A549 (cell line): Measurements from ENCODE around the gene SEMA3C. TPM values are rescaled to one million over a fixed set of nuclear protein-coding genes. Genes with fewer than 3 reads are reported as not detected.

ENCODE experiments used
- ATAC-seq, 2 experiments: fragments of 200-7000 bp in 1 of 2; fragments of >200 bp in 1 of 2; cut with Nextera tagmentation in 1 of 2; cut with Tn5 transposase in 1 of 2; 3 replicates each; pipeline versions ENCODE4 v1.8.0 to v1.9.1; 2018 to 2020; ENCODE audit warnings: mild to moderate bottlenecking in 1 of 2, moderate library complexity in 1 of 2
- CTCF ChIA-PET: fragments of 300-600 bp; sonication (Branson Sonifier 250); formaldehyde crosslinking; extraction: SDS; loops from one replicate; lab custom pipeline; 2021; ENCODE audit warnings: antibody characterized with exemption, inconsistent platforms; lab: Yijun Ruan, JAX
- POLR2A ChIA-PET: fragments of 350-600 bp; formaldehyde crosslinking; extraction: SDS; loops from one replicate; lab custom pipeline; 2021; ENCODE audit warnings: antibody characterized with exemption, inconsistent platforms; lab: Yijun Ruan, JAX
- DNase-seq, 2 experiments: peaks; one replicate each; pipeline versions ENCODE4 v3.0.0 to v3.0.0-alpha.2; 2011 to 2016; ENCODE audit warnings: low read depth in 1 of 2, low spot score in 1 of 2
- FAIRE-seq: peaks from 2 replicates; lab custom pipeline; 2011; peaks lifted over from hg19 to GRCh38; lab: Jason Lieb, UNC
- H3K27ac ChIP-seq, 2 experiments: fragments of >200 bp; sonication (Bioruptor Twin); formaldehyde crosslinking; 3 replicates each; pipeline ENCODE4 v1.5.1; 2016 to 2017
- H3K4me1 ChIP-seq: fragments of >200 bp; sonication (Bioruptor Twin); formaldehyde crosslinking; 3 replicates; pipeline ENCODE4 v1.6.1; 2016
- H3K4me2 ChIP-seq: fragments of >200 bp; sonication (Bioruptor Twin); formaldehyde crosslinking; 3 replicates; pipeline ENCODE4 v1.6.1; 2016
- H3K4me3 ChIP-seq: fragments of >200 bp; sonication (Bioruptor Twin); formaldehyde crosslinking; 3 replicates; pipeline ENCODE4 v1.5.1; 2016
- H3K9me3 ChIP-seq: fragments of >200 bp; sonication (Bioruptor Twin); formaldehyde crosslinking; 3 replicates; pipeline ENCODE4 v1.6.1; 2016
- BHLHE40 ChIP-seq: IDR thresholded peaks from 2 replicates; pipeline ENCODE4 v1.6.1; 2012; ENCODE audit warnings: low read depth, low read length, inconsistent platforms
- CEBPB ChIP-seq, 2 experiments: fragments of >200 bp in 1 of 2; sonication (Bioruptor Twin) in 1 of 2; formaldehyde crosslinking in 1 of 2; IDR thresholded peaks; 2 replicates each; pipeline ENCODE4 v1.6.1; 2012 to 2016
- CTCF ChIP-seq: fragments of >200 bp; sonication (Bioruptor Twin); formaldehyde crosslinking; IDR thresholded peaks from 3 replicates; pipeline ENCODE4 v1.5.1; 2016
- ESRRA ChIP-seq: fragments of 150-350 bp; IDR thresholded peaks from 2 replicates; pipeline ENCODE4 v1.6.1; 2014; ENCODE audit warnings: mild to moderate bottlenecking, low read length, borderline replicate concordance
- FOSL2 ChIP-seq, 2 experiments: fragments of 450-650 bp in 1 of 2; fragments of >200 bp in 1 of 2; sonication (Bioruptor Twin) in 1 of 2; formaldehyde crosslinking; IDR thresholded peaks; 2 replicates each; pipeline versions ENCODE4 v1.5.0 to v1.6.1; 2016 to 2020; ENCODE audit warnings: mild to moderate bottlenecking in 1 of 2, moderate library complexity in 1 of 2
- GATA3 ChIP-seq: IDR thresholded peaks from 2 replicates; pipeline ENCODE4 v1.6.1; 2012; ENCODE audit warnings: borderline replicate concordance
- HOXB5 ChIP-seq: fragments of 250-450 bp; sonication (Bioruptor Pico); IDR thresholded peaks from 2 replicates; pipeline ENCODE4 v1.5.0; 2020; ENCODE audit warnings: mild to moderate bottlenecking, moderate library complexity
- JUNB ChIP-seq: fragments of >200 bp; sonication (Bioruptor Twin); formaldehyde crosslinking; IDR thresholded peaks from 2 replicates; pipeline ENCODE4 v1.6.1; 2016
- KDM1A ChIP-seq: fragments of 200-600 bp; sonication (generic); IDR thresholded peaks from 2 replicates; pipeline ENCODE4 v1.6.1; 2016; ENCODE audit warnings: low read depth, mild to moderate bottlenecking
- KDM5A ChIP-seq: fragments of 200-600 bp; sonication (generic); IDR thresholded peaks from 2 replicates; pipeline ENCODE4 v1.6.1; 2016; ENCODE audit warnings: antibody characterized with exemption, mild to moderate bottlenecking
- MAFK ChIP-seq: fragments of 450-650 bp; IDR thresholded peaks from 2 replicates; pipeline ENCODE4 v1.6.1; 2014; ENCODE audit not compliant: partially characterized antibody
- MAX ChIP-seq: IDR thresholded peaks from 2 replicates; pipeline ENCODE4 v1.6.1; 2012
- PBX3 ChIP-seq: IDR thresholded peaks from 2 replicates; pipeline ENCODE4 v1.6.1; 2012
- RAD21 ChIP-seq, 2 experiments: fragments of >200 bp in 1 of 2; sonication (Bioruptor Twin) in 1 of 2; formaldehyde crosslinking in 1 of 2; IDR thresholded peaks in 1 of 2; conservative IDR thresholded peaks in 1 of 2; 2 replicates in 1 of 2; 3 replicates in 1 of 2; pipeline ENCODE4 v1.6.1; 2012 to 2018; ENCODE audit warnings: inconsistent platforms in 1 of 2
- SMC3 ChIP-seq: fragments of >200 bp; sonication (Bioruptor Twin); formaldehyde crosslinking; IDR thresholded peaks from 3 replicates; pipeline ENCODE4 v1.6.1; 2018; ENCODE audit warnings: inconsistent platforms
- SREBF2 ChIP-seq: fragments of 450-650 bp; IDR thresholded peaks from 2 replicates; pipeline ENCODE4 v1.6.1; 2014; ENCODE audit warnings: mild to moderate bottlenecking, moderate library complexity
- TP53 ChIP-seq: fragments of 250-450 bp; sonication (Bioruptor Pico); IDR thresholded peaks from 2 replicates; pipeline ENCODE4 v1.5.0; 2021; ENCODE audit warnings: mild to moderate bottlenecking, moderate library complexity
- ZNF302 ChIP-seq: fragments of 250-450 bp; sonication (Bioruptor Pico); IDR thresholded peaks from 2 replicates; pipeline ENCODE4 v1.9.0; 2021; ENCODE audit warnings: inconsistent platforms, mild to moderate bottlenecking, moderate library complexity
- WGBS: methylation state at CpG from one replicate; pipeline ENCODE4 v1.1.6; 2017; ENCODE audit errors: missing lambda C conversion rate; 5-methylcytosine and 5-hydroxymethylcytosine counted together
- polyA plus RNA-seq, 4 experiments: library from polyadenylated mRNA; depleted of rRNA in 3 of 4; stranded (reverse); fragments of >200 nt; fragmentation: RNase III in 1 of 4; extraction: RNeasy Plus Mini Kit Qiagen cat#74134 plus additional on column Dnase treatment in 1 of 4; gene quantifications; 2 replicates in 3 of 4; 3 replicates in 1 of 4; pipeline ENCODE4 v1.2.3, GENCODE V29; 2011 to 2017

Gene SEMA3C
- polyA plus RNA-seq, 2 of the 4 experiments (the other 2 are of a cell fraction) = 78.1 to 212 TPM

- no peak for ATAC-seq
- POLR2A ChIA-PET = interaction anchor here (3.5 kb wide), 1 partner anchor 19 kb away, joined by 73 read pairs; no protein-coding TSS in a partner anchor
- TF ChIP-seq SMC3 (no peak), MAX (0 out of 2 replicates have a peak, but pooled peaks have one; percentile 16), FOSL2 (IDR thresholded peaks at IDR 0.05) (no peak), FOSL2 (CRISPR knock-in tag; IDR thresholded peaks at IDR 0.05) (peak; percentile 35; the same call in 1 of the 2 replicates), GATA3 (peak; percentile 70; the same call in 1 of the 2 replicates), CEBPB (IDR thresholded peaks at IDR 0.05) (peak in 1 of 2 experiments; percentile 5; a peak in 1 of 4 replicates)
- peaks cover 36% of the 10 kb centered on the region for H3K4me1 ChIP-seq
- H3K27ac ChIP-seq = peak overlapping the region; percentile 94 to 95
- peak in 1 of 2 experiments; percentile 64 for DNase-seq
- no peak for FAIRE-seq
- CTCF ChIA-PET = interaction anchor here (0.7 to 5.6 kb wide), 11 partner anchors 16 to 549 kb away, joined by 3 to 63 read pairs (median 5); no protein-coding TSS in a partner anchor
- peak overlapping the region; percentile 81; the same call in 2 of the 3 replicates for H3K4me2 ChIP-seq
- WGBS = 20% methylated on average over 3 of the region's 3 CpGs
- peaks cover 9% of the 10 kb centered on the region; the same call in 1 of the 3 replicates for H3K9me3 ChIP-seq
- no peak overlapping the region for H3K4me3 ChIP-seq
Observed at GRCh38 chr7:80921130-80921529, 2.3 kb upstream of the SEMA3C start.

- Histone ChIP-seq H3K4me3 (peak overlapping the region; percentile 84), H3K9me3 (peaks cover 9% of the 10 kb centered on the region; the same call in 1 of the 3 replicates), H3K4me2 (peak overlapping the region; percentile 73), H3K4me1 (peaks cover 57% of the 10 kb centered on the region), H3K27ac (peak overlapping the region; percentile 94 to 95)
- no peak for FAIRE-seq
- ChIA-PET POLR2A (interaction anchor here (0.7 to 3.5 kb wide), 19 partner anchors 8 to 552 kb away, joined by 3 to 73 read pairs (median 6); no protein-coding TSS in a partner anchor), CTCF (interaction anchor here (0.7 to 5.6 kb wide), 10 partner anchors 8 to 851 kb away, joined by 3 to 63 read pairs (median 4); partner anchors contain the start of gene HGF)
- ATAC-seq = peak in 1 of 2 experiments; percentile 7; a peak in 1 of 6 replicates
- peak in 1 of 2 experiments; percentile 36 for DNase-seq
- 2% methylated on average over 8 of the region's 8 CpGs for WGBS
- TF ChIP-seq SREBF2 = no peak
- TF ChIP-seq BHLHE40 = no peak
- TF ChIP-seq KDM5A = peak; percentile 2; the same call in 1 of the 2 replicates
- TF ChIP-seq TP53 = no peak
Observed at GRCh38 chr7:80918399-80918798, 452 bp downstream of the SEMA3C start.

- Histone ChIP-seq H3K9me3 (peaks cover 9% of the 10 kb centered on the region; the same call in 1 of the 3 replicates), H3K27ac (peak overlapping the region; percentile 75 to 95), H3K4me2 (peak overlapping the region; percentile 73), H3K4me1 (peaks cover 58% of the 10 kb centered on the region), H3K4me3 (peak overlapping the region; percentile 84)
- 3% methylated on average over 3 of the region's 3 CpGs for WGBS
- POLR2A ChIA-PET = interaction anchor here (1.5 kb wide), 1 partner anchor 25 kb away, joined by 6 read pairs; no protein-coding TSS in a partner anchor
- FAIRE-seq (peak; percentile 91), DNase-seq (peak; percentile 67 to 81), ATAC-seq (peak in 1 of 2 experiments; percentile 22; a peak in 3 of 6 replicates)
- CTCF ChIA-PET = interaction anchor here (0.7 to 5.0 kb wide), 18 partner anchors 11 to 553 kb away, joined by 3 to 54 read pairs (median 4); no protein-coding TSS in a partner anchor
- peak; percentile 64; the same call in 1 of the 2 replicates for TF ChIP-seq MAX
- TF ChIP-seq JUNB = 0 out of 2 replicates have a peak, but pooled peaks have one; percentile 11
- TF ChIP-seq PBX3 = peak; percentile 40; the same call in 1 of the 2 replicates
- TF ChIP-seq SMC3 = peak; percentile 55
- TF ChIP-seq HOXB5 (CRISPR knock-in tag) = peak; percentile 83; the same call in 1 of the 2 replicates
- peak; percentile 72 for TF ChIP-seq CTCF
- TF ChIP-seq ZNF302 (CRISPR knock-in tag) = no peak
- peak; percentile 20 to 38; a peak in 1 of 4 replicates for TF ChIP-seq CEBPB (IDR thresholded peaks at IDR 0.05)
- TF ChIP-seq ESRRA = no peak
- TF ChIP-seq FOSL2 (IDR thresholded peaks at IDR 0.05) = no peak
- TF ChIP-seq FOSL2 (CRISPR knock-in tag; IDR thresholded peaks at IDR 0.05) = peak; percentile 63
- TF ChIP-seq KDM1A = no peak
- peak; percentile 64 to 68; a peak in 4 of 5 replicates for TF ChIP-seq RAD21 (conservative IDR thresholded peaks at IDR 0.05 in 1 of 2, IDR thresholded peaks at IDR 0.05 in 1 of 2)
- peak; percentile 39 for TF ChIP-seq MAFK
- TF ChIP-seq GATA3 = peak; percentile 77; the same call in 1 of the 2 replicates
- peak; percentile 60; the same call in 1 of the 2 replicates for TF ChIP-seq KDM5A
Observed at GRCh38 chr7:80916770-80917741, 1.8 kb downstream of the SEMA3C start.
